ENCODE measurements around the gene HIGD2A.

- TF ChIP-seq POLR2AphosphoS5 (IDR thresholded peaks at IDR 0.05) (no peak), EZH2 (IDR thresholded peaks at IDR 0.05; ENCODE audit: borderline replicate concordance, insufficient read depth, low read length, poor library complexity, severe bottlenecking) (no peak), TAF1 (IDR thresholded peaks at IDR 0.05; ENCODE audit: low read depth) (no peak), CTCF (IDR thresholded peaks at IDR 0.05; ENCODE audit: poor library complexity, severe bottlenecking) (no peak), EP300 (conservative IDR thresholded peaks at IDR 0.05; ENCODE audit: poor library complexity, severe bottlenecking) (no peak), REST (IDR thresholded peaks at IDR 0.05; ENCODE audit: borderline replicate concordance) (no peak), RAD21 (conservative IDR thresholded peaks at IDR 0.05) (no peak), SMC3 (conservative IDR thresholded peaks at IDR 0.05; ENCODE audit: poor library complexity) (no peak), MXI1 (conservative IDR thresholded peaks at IDR 0.05; ENCODE audit: poor library complexity, severe bottlenecking) (no peak)
Observed at GRCh38 chr5:176416965-176417364, 28.4 kb downstream of the HIGD2A start.

All from neural cell (in vitro differentiated cells).